Ascending aorta (tissue), 2 donors: Measurements from ENCODE around the gene NUDT5. TPM values are rescaled to one million over a fixed set of nuclear protein-coding genes. Genes with fewer than 3 reads are reported as not detected.

Source experiments
- DNase-seq, 2 donors: peaks; one replicate each; pipeline ENCODE4 v3.0.0-alpha.2; 2019; ENCODE audit warnings: low spot score in 2 of 2
- H3K27ac ChIP-seq, 2 donors: fragments of 200-600 bp; sonication (generic); one replicate each; pipeline ENCODE4 v1.5.1; 2016 to 2017; ENCODE audit warnings: mild to moderate bottlenecking in 1 of 2
- H3K27me3 ChIP-seq: fragments of 200-600 bp; sonication (generic); one replicate; pipeline ENCODE4 v1.5.1; 2017
- H3K36me3 ChIP-seq, 2 donors: fragments of 200-600 bp; sonication (generic); one replicate each; pipeline ENCODE4 v1.5.1; 2016
- H3K4me1 ChIP-seq, 2 donors: fragments of 200-600 bp; sonication (generic); one replicate each; pipeline ENCODE4 v1.5.1; 2016 to 2017; ENCODE audit warnings: mild to moderate bottlenecking in 1 of 2
- H3K4me3 ChIP-seq, 2 donors: fragments of 200-600 bp; sonication (generic); one replicate each; pipeline ENCODE4 v1.5.1; 2016 to 2017; ENCODE audit warnings: mild to moderate bottlenecking in 1 of 2
- H3K9me3 ChIP-seq, 2 donors: fragments of 200-600 bp; sonication (generic); one replicate each; pipeline ENCODE4 v1.5.1; 2016
- CTCF ChIP-seq, 3 experiments: fragments of 200-600 bp in 2 of 3; fragments of 450-650 bp in 1 of 3; sonication (generic) in 2 of 3; IDR thresholded peaks; one replicate each; pipeline ENCODE4 v1.5.1; 2016 to 2019; ENCODE audit warnings: antibody characterized with exemption in 3 of 3, mild to moderate bottlenecking in 1 of 3, moderate library complexity in 1 of 3
- intact Hi-C: fragments of 100-400 bp; cut with DNase I; formaldehyde crosslinking; loops from one replicate; pipeline ENCODE4 v1.15.1; 2023
- total RNA-seq: library from RNA; depleted of rRNA; stranded (reverse); fragments of >200 nt; gene quantifications from one replicate; pipeline ENCODE4 v1.1.0, GENCODE V29; 2016

Gene NUDT5
- total RNA-seq, 1 donor from 2014 or later = 10.2 TPM

GRCh38 chr10:12162927-12163326 lies 32.8 kb downstream of the NUDT5 start:
- H3K4me1 ChIP-seq = no peaks in the 10 kb centered on the region
- peaks cover 58 to 78% of the 10 kb centered on the region in 2 donors for H3K36me3 ChIP-seq
- no peak for DNase-seq
- H3K27ac ChIP-seq = no peak overlapping the region
- TF ChIP-seq CTCF (IDR thresholded peaks at IDR 0.05) = no peak
- no peaks in the 10 kb centered on the region for H3K27me3 ChIP-seq
- H3K9me3 ChIP-seq = no peaks in the 10 kb centered on the region
- H3K4me3 ChIP-seq = no peak overlapping the region
- intact Hi-C loops = no loop called here

GRCh38 chr10:12160664-12161063 lies 35.0 kb downstream of the NUDT5 start:
- no peak overlapping the region for H3K4me3 ChIP-seq
- no peak for TF ChIP-seq CTCF (IDR thresholded peaks at IDR 0.05)
- no peaks in the 10 kb centered on the region for H3K9me3 ChIP-seq
- no peaks in the 10 kb centered on the region for H3K27me3 ChIP-seq
- intact Hi-C loops = no loop called here
- no peaks in the 10 kb centered on the region for H3K4me1 ChIP-seq
- H3K36me3 ChIP-seq = peaks cover 46 to 71% of the 10 kb centered on the region in 2 donors
- DNase-seq = no peak
- H3K27ac ChIP-seq = no peak overlapping the region

GRCh38 chr10:12158111-12158510 lies 37.6 kb downstream of the NUDT5 start:
- Histone ChIP-seq H3K9me3 (no peaks in the 10 kb centered on the region), H3K36me3 (peaks cover 33 to 58% of the 10 kb centered on the region in 2 donors), H3K27me3 (no peaks in the 10 kb centered on the region), H3K27ac (no peak overlapping the region), H3K4me1 (no peaks in the 10 kb centered on the region), H3K4me3 (no peak overlapping the region)
- intact Hi-C loops = no loop called here
- DNase-seq = no peak
- TF ChIP-seq CTCF (IDR thresholded peaks at IDR 0.05) = no peak

- Histone ChIP-seq H3K36me3 (peaks cover 28 to 50% of the 10 kb centered on the region in 2 donors), H3K4me3 (no peak overlapping the region), H3K27ac (no peak overlapping the region), H3K27me3 (no peaks in the 10 kb centered on the region), H3K4me1 (no peaks in the 10 kb centered on the region), H3K9me3 (no peaks in the 10 kb centered on the region)
- TF ChIP-seq CTCF (IDR thresholded peaks at IDR 0.05) = no peak
- no peak for DNase-seq
- intact Hi-C loops = no loop called here
These were observed 39.1 kb downstream of the NUDT5 start for GRCh38 chr10:12156367-12157123.

GRCh38 chr10:12154516-12154915 lies 41.2 kb downstream of the NUDT5 start:
- Histone ChIP-seq H3K4me1 (no peaks in the 10 kb centered on the region), H3K4me3 (no peak overlapping the region), H3K9me3 (no peaks in the 10 kb centered on the region), H3K36me3 (peaks cover 29 to 51% of the 10 kb centered on the region in 2 donors), H3K27ac (no peak overlapping the region), H3K27me3 (no peaks in the 10 kb centered on the region)
- DNase-seq = no peak
- intact Hi-C loops = no loop called here
- TF ChIP-seq CTCF (IDR thresholded peaks at IDR 0.05) = no peak
